Measurements from ENCODE around the gene CDH12.

- TF ChIP-seq, protein P1, sequence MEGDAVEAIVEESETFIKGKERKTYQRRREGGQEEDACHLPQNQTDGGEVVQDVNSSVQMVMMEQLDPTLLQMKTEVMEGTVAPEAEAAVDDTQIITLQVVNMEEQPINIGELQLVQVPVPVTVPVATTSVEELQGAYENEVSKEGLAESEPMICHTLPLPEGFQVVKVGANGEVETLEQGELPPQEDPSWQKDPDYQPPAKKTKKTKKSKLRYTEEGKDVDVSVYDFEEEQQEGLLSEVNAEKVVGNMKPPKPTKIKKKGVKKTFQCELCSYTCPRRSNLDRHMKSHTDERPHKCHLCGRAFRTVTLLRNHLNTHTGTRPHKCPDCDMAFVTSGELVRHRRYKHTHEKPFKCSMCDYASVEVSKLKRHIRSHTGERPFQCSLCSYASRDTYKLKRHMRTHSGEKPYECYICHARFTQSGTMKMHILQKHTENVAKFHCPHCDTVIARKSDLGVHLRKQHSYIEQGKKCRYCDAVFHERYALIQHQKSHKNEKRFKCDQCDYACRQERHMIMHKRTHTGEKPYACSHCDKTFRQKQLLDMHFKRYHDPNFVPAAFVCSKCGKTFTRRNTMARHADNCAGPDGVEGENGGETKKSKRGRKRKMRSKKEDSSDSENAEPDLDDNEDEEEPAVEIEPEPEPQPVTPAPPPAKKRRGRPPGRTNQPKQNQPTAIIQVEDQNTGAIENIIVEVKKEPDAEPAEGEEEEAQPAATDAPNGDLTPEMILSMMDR (IDR thresholded peaks at IDR 0.05): no peak
- TF ChIP-seq POLR2A (IDR thresholded peaks at IDR 0.05): no peak
- no peak for TF ChIP-seq POLR2AphosphoS5 (IDR thresholded peaks at IDR 0.05)
Observed at GRCh38 chr5:22471154-22471553, 382.0 kb downstream of the CDH12 start.

Data from gastroesophageal sphincter (tissue), 3 donors.